Smooth muscle cell (in vitro differentiated cells): ENCODE results near the gene RAB11FIP4. TPM values are rescaled to one million over a fixed set of nuclear protein-coding genes. Genes with fewer than 3 reads are reported as not detected.

Source experiments
- DNase-seq: peaks from one replicate; lab custom pipeline; 2025; ENCODE audit not compliant: unreplicated experiment; lab: John Stamatoyannopoulos, UW
- H2AFZ ChIP-seq: fragments of 200-600 bp; sonication (generic); 2 replicates; pipeline ENCODE4 v1.6.0; 2016; ENCODE audit warnings: antibody characterized with exemption, low read depth, mild to moderate bottlenecking
- H3F3A ChIP-seq: fragments of 200-600 bp; sonication (generic); 2 replicates; pipeline ENCODE4 v1.6.0; 2017; ENCODE audit warnings: antibody characterized with exemption, low read depth
- H3K27ac ChIP-seq: fragments of 200-600 bp; sonication (generic); 2 replicates; pipeline ENCODE4 v1.5.1; 2016; ENCODE audit warnings: low read depth, mild to moderate bottlenecking
- H3K27me3 ChIP-seq: fragments of 200-600 bp; sonication (generic); 2 replicates; pipeline ENCODE4 v1.6.1; 2016; ENCODE audit warnings: low read depth, mild to moderate bottlenecking
- H3K36me3 ChIP-seq: fragments of 200-600 bp; sonication (generic); 2 replicates; pipeline ENCODE4 v1.5.1; 2016; ENCODE audit warnings: low read depth
- H3K4me1 ChIP-seq: fragments of 200-600 bp; sonication (generic); 2 replicates; pipeline ENCODE4 v1.5.1; 2016; ENCODE audit warnings: low read depth
- H3K4me2 ChIP-seq: fragments of 200-600 bp; sonication (generic); 2 replicates; pipeline ENCODE4 v1.6.0; 2016; ENCODE audit warnings: mild to moderate bottlenecking
- H3K4me3 ChIP-seq: fragments of 200-600 bp; sonication (generic); 2 replicates; pipeline ENCODE4 v1.5.1; 2016; ENCODE audit warnings: mild to moderate bottlenecking
- H3K79me2 ChIP-seq: fragments of 200-600 bp; sonication (generic); 2 replicates; pipeline ENCODE4 v1.6.0; 2016; ENCODE audit warnings: low read depth, mild to moderate bottlenecking
- H3K9ac ChIP-seq: fragments of 200-600 bp; sonication (generic); 2 replicates; pipeline ENCODE4 v1.6.0; 2016; ENCODE audit warnings: low read depth
- H3K9me3 ChIP-seq: fragments of 200-600 bp; sonication (generic); replicated peaks from 2 replicates; pipeline ENCODE4 v1.5.1; 2016; ENCODE audit warnings: low read depth
- H4K20me1 ChIP-seq: fragments of 200-600 bp; sonication (generic); 2 replicates; pipeline ENCODE4 v1.6.0; 2016; ENCODE audit warnings: low read depth
- CTCF ChIP-seq: fragments of 200-600 bp; sonication (generic); IDR thresholded peaks from 2 replicates; pipeline ENCODE4 v1.5.1; 2017; ENCODE audit warnings: borderline replicate concordance, mild to moderate bottlenecking, antibody characterized with exemption; ENCODE audit not compliant: insufficient read depth, poor library complexity, severe bottlenecking
- WGBS: methylation state at CpG from one replicate; pipeline ENCODE4 v1.1.7; 2016; ENCODE audit warnings: low lambda C conversion rate; 5-methylcytosine and 5-hydroxymethylcytosine counted together
- polyA plus RNA-seq: library from polyadenylated mRNA; unstranded; fragments of >200 nt; fragmentation: Nextera tagmentation; extraction: Ambion mirVana; gene quantifications from 2 replicates; pipeline ENCODE4 v1.2.1, GENCODE V29; 2016
- total RNA-seq: library from RNA; depleted of rRNA; stranded (reverse); fragments of >200 nt; gene quantifications from 2 replicates; pipeline ENCODE4 v1.2.3, GENCODE V29; 2014

Gene RAB11FIP4
- total and polyA plus RNA-seq, 2 experiments from 2014 or later = 0.42 to 2.9 TPM

DNA sequence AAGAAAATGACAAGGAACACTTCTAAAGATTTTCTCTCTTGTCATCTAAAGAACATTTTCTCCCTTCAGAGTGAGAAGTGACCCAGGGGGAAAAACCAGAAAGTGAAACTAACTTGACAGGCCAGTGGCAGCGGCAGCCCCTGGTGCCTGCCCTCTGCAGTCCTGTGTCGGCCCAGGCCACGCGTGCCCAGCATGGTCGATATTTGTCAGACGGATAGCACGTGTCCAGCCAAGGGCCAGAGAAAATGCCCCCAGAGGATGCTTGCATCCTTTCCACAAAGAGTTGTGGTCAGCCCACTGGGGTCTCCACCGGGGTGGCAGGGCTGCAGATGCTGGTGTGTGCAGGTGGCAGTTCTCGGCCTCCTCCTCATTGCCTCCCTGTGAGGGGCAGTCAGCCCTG is 176.6 kb downstream of the RAB11FIP4 start:
- Histone ChIP-seq H3F3A (peaks cover 30% of the 10 kb centered on the region), H4K20me1 (peaks cover 98% of the 10 kb centered on the region), H3K27me3 (no peaks in the 10 kb centered on the region), H3K9me3 (no peaks in the 10 kb centered on the region), H3K79me2 (peaks cover 99% of the 10 kb centered on the region), H3K9ac (no peak overlapping the region), H3K27ac (peak overlapping the region; percentile 85), H3K4me3 (no peak overlapping the region), H3K36me3 (no peaks in the 10 kb centered on the region), H3K4me1 (peaks cover 26% of the 10 kb centered on the region), H3K4me2 (no peak overlapping the region), H2AFZ (no peak overlapping the region)
- DNase-seq = no peak
- no peak for TF ChIP-seq CTCF
- 93% methylated on average over 9 of the region's 9 CpGs for WGBS

- DNase-seq = no peak
- TF ChIP-seq CTCF = no peak
- Histone ChIP-seq H3K4me3 (no peak overlapping the region), H3F3A (peaks cover 30% of the 10 kb centered on the region), H3K4me2 (no peak overlapping the region), H3K4me1 (peaks cover 26% of the 10 kb centered on the region), H3K9ac (no peak overlapping the region), H3K36me3 (no peaks in the 10 kb centered on the region), H4K20me1 (peaks cover 100% of the 10 kb centered on the region), H3K9me3 (no peaks in the 10 kb centered on the region), H3K27ac (peak overlapping the region; percentile 85), H3K27me3 (no peaks in the 10 kb centered on the region), H2AFZ (no peak overlapping the region), H3K79me2 (peaks cover 99% of the 10 kb centered on the region)
- WGBS = 95% methylated on average over 7 of the region's 7 CpGs
Observed at GRCh38 chr17:31568539-31568938, 177.1 kb downstream of the RAB11FIP4 start.

DNA sequence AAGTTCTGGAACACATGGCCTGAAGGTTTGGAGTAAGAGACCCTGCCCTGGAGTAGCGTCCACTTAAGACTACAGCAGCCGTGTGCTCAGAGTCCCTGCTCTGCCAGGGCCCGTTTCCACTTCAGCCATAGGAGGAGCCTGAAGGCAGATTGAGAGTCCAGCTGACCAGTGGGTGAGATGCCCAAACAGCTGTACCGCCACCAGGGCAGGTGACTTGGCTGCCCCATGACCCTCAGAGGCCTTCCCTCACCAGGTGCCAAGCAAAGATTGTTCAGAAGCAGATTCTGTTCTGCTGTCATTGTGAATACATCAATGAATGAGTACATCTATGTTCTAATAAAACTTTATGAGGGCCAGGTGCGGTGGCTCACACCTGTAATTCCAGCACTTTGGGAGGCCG is 178.8 kb downstream of the RAB11FIP4 start:
- no peak for TF ChIP-seq CTCF
- 97% methylated on average over 6 of the region's 6 CpGs for WGBS
- H3K79me2 ChIP-seq = peaks cover 99% of the 10 kb centered on the region
- H3K27me3 ChIP-seq = no peaks in the 10 kb centered on the region
- peaks cover 16% of the 10 kb centered on the region for H3K4me1 ChIP-seq
- no peak overlapping the region for H3K9ac ChIP-seq
- no peaks in the 10 kb centered on the region for H3K9me3 ChIP-seq
- H3K36me3 ChIP-seq = no peaks in the 10 kb centered on the region
- H3F3A ChIP-seq = peaks cover 26% of the 10 kb centered on the region
- DNase-seq = no peak
- no peak overlapping the region for H3K4me2 ChIP-seq
- H2AFZ ChIP-seq = no peak overlapping the region
- peak overlapping the region; percentile 85 for H3K27ac ChIP-seq
- H3K4me3 ChIP-seq = no peak overlapping the region
- H4K20me1 ChIP-seq = peaks cover 100% of the 10 kb centered on the region
